PC-3 (cell line): ENCODE results near the gene VPS35L.

ENCODE experiments used
- CTCF ChIP-seq: fragments of 300-600 bp; sonication (generic); conservative IDR thresholded peaks from 2 replicates; pipeline ENCODE4 v1.5.1; 2017; ENCODE audit warnings: antibody characterized with exemption, low read depth, mild to moderate bottlenecking, low read length
- EZH2 ChIP-seq: fragments of 300-600 bp; sonication (generic); IDR thresholded peaks from one replicate; pipeline ENCODE4 v1.6.1; 2017; ENCODE audit warnings: antibody characterized with exemption, mild to moderate bottlenecking, low read length; ENCODE audit not compliant: unreplicated experiment
- EZH2phosphoT487 ChIP-seq: fragments of 300-600 bp; sonication (generic); IDR thresholded peaks from 2 replicates; pipeline ENCODE4 v1.6.1; 2018; ENCODE audit warnings: mild to moderate bottlenecking, antibody characterized with exemption, low read length, borderline replicate concordance

DNA sequence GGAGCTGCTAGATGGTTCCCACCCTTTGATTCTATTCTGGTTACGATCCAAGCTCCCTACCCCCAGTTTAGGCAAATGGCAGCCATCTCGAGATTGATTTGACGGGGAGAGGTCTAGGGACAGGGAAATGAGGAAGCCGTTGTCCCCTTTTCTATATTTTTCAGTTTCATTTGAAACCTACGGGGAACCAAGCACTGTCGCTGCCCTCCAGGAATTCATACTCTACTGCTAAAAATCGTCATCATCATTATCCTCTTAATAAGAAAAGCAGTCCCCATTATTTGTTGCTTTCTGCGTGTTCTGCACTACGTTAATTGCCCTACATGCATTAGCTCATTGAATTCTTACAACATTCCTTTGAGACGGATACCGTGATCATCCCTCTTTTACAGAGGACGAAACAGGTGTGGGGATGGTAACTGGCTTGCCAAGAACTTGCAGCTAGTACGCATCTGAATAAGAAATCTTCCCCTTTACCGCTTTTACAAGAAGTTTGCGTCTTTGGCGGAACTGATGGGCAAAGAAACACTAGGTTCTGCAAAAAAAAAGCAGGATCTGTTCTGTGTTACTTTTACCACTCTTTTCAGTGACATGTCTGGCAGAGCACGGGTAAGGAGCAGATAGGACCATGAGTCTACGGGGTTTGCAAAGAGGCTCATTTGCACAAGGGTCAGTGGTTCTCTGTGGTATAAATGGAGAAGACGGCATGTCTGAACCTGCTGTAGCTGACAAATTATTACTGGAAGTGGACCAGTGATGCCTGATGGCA is 30.7 kb upstream of the VPS35L start:
- TF ChIP-seq EZH2 (no peak), CTCF (no peak), EZH2phosphoT487 (no peak)
